LNCAP (cell line): Measurements from ENCODE around the gene MICB.

Experiments
- CTCF ChIP-seq: fragments of 450-650 bp; IDR thresholded peaks from 2 replicates; pipeline ENCODE4 v1.5.1; 2017; ENCODE audit warnings: mild to moderate bottlenecking

MICB gene

GRCh38 chr6:31462964-31463870, 34.7 kb upstream of the MICB start:
- TF ChIP-seq CTCF, result no peak

GRCh38 chr6:31464252-31465184, 33.4 kb upstream of the MICB start:
- TF ChIP-seq CTCF, result no peak

- TF ChIP-seq CTCF, result no peak
These were observed 32.8 kb upstream of the MICB start for GRCh38 chr6:31465185-31465536.

- TF ChIP-seq CTCF, result no peak
These were observed 32.2 kb upstream of the MICB start for GRCh38 chr6:31465718-31466117.

GRCh38 chr6:31466466-31466865, 31.5 kb upstream of the MICB start:
- no peak for TF ChIP-seq CTCF

GRCh38 chr6:31467151-31467550, 30.8 kb upstream of the MICB start:
- no peak for TF ChIP-seq CTCF

- no peak for TF ChIP-seq CTCF
These were observed 29.6 kb upstream of the MICB start for GRCh38 chr6:31468311-31468710.
